Activated CD8-positive, alpha-beta memory T cell treated with anti-CD3 and anti-CD28 coated beads for 1 hour (primary cell): Measurements from ENCODE around the gene AKAP12.
"Not testable (repeated sequence)": the region's sequence is repeated elsewhere in the genome, so short reads cannot be mapped to it uniquely, and the experiment has no call there.

ENCODE experiments used
- DNase-seq, 2 donors: peaks; one replicate each; pipeline ENCODE4 v3.0.0-alpha.2; 2020; ENCODE audit warnings: low read depth in 1 of 2; ENCODE audit errors: extremely low read depth in 1 of 2

The AKAP12 gene

GRCh38 chr6:151340219-151340978 is 100.6 kb downstream of the AKAP12 start:
- no peak for DNase-seq

DNA sequence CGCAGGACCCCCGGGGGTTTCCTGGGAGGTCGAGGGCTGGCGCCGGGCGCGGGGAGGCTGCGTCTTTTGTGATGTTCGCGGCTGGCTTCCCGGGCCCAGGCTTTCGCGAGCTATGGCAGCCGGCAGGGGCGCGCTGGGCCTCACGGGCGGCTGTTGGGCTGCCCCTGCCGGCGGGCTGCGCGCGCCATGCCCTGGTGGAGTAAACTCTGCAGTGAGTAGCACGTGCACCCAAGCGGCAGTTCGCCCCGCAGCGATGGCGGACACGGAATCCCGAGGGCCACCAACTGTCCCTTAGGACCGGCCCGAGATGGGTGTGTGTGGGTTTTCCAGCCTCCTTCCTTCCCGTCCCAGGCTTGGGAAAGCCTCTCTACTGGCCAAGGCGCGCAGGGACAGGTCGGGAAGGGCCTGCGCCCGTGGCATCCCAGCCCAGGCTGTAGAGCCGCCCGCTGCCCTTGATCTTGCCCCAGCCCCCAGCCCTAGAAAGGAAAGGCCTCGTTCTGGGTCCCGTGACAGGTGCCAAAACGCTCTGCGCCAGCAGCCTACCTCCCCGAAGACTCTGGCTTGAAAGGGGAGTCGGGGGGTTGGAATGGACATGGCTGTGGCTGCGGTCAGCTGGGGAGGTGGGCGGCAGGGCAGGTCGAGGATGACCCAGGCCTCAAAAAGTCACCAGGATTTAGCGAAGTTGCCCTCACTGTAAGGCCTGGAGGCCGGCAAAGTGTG is 101.9 kb downstream of the AKAP12 start:
- DNase-seq, result no peak

DNA sequence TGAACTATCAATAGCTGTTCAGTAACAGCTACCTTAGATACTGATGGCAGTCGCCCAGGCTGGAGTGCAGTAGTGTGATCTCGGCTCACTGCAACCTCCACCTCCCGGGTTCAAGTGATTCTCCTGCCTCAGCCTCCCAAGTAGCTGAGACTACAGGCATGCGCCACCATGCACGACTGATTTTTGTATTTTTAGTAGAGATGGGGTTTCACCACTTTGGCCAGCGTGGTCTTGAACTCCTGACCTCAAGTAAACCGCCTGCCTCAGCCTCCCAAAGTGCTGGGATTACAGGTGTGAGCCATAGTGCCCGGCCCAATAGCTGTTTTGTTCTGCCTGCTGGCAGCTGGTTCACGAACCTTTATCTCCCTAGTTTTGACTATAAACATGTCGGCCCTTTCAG is 103.0 kb downstream of the AKAP12 start:
- DNase-seq, result not testable (repeated sequence)

- no peak for DNase-seq
Observed at GRCh38 chr6:151349651-151350270, 110.0 kb downstream of the AKAP12 start.

- no peak for DNase-seq
Observed at GRCh38 chr6:151350442-151351145, 110.8 kb downstream of the AKAP12 start.

- no peak for DNase-seq
Observed at GRCh38 chr6:151351146-151351700, 111.5 kb downstream of the AKAP12 start.

DNA sequence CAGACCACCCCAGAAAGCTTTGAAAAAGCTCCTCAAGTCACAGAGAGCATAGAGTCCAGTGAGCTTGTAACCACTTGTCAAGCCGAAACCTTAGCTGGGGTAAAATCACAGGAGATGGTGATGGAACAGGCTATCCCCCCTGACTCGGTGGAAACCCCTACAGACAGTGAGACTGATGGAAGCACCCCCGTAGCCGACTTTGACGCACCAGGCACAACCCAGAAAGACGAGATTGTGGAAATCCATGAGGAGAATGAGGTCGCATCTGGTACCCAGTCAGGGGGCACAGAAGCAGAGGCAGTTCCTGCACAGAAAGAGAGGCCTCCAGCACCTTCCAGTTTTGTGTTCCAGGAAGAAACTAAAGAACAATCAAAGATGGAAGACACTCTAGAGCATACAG is 112.0 kb downstream of the AKAP12 start:
- DNase-seq, result no peak

- DNase-seq, result no peak
Observed at GRCh38 chr6:151352410-151353396, 112.9 kb downstream of the AKAP12 start.

DNA sequence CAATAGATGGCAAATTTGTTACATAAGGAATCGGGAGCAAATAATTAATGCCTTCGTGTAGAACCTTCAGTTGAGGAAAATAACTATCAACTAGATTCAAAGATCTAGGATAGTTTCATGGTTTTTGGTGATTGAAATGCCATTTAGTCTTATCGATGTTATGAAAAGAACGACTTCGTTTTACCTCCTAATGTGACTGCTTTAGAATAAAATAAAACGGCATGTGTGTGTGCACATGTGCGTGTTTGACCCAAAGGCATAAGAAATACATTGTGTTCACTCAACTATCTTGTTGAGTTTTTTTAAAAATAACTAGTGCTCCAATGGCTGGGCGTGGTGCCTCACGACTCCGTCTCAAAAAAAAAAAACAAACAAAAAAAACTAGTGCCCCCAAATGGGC is 114.0 kb downstream of the AKAP12 start:
- DNase-seq, result no peak

GRCh38 chr6:151356983-151357382 is 117.2 kb downstream of the AKAP12 start:
- DNase-seq, result not testable (repeated sequence)

DNA sequence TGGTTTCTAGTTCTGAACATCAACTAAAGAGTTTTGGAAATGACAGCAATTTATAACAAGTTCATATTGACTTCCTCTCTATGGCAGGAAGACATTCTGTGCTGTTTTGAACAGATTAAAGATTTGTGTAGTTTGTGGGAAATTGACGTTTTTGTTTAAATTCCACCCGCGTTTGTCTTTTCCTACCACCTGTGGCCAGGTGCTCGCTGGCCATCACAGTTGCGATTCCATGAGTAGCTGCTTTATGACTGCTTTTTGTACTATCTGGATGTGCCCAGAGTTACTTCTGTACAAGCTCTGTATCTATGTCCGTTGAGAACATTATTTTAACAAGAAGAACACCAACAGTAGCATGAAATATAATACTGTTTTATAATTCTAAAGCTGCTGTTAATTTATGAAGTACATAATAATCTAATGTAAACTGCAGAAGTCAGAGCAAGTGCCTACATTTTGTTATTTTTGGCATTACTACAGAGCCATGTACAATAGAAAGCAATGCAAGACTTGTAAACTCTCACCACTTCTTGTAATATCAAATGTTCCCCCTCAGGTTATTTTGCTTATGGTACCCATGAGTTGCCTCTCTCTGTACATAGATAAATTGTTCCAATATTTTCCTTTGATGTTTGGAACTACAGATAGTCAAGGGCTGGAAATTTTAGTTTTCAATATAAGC is 118.1 kb downstream of the AKAP12 start:
- DNase-seq, result no peak

DNA sequence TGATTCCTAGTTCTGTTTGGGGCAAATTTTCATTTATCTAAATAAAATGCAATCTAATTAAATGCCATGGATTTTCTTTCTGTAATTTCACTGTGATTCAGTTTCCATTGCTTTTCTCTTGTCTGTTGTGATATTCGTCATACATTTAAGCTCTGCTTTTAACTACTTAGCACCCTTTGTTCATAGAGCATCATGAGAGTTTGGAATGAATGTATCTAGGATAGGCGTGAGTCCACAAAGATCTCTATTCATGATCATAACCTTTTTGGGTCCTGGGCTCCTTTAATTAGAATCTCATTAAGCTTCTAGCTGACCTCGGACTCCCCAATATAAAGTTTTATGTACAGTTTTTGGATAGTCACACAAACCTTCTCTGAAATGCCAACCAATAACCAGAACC is 118.7 kb downstream of the AKAP12 start:
- DNase-seq, result no peak

GRCh38 chr6:151359486-151359885 is 119.7 kb downstream of the AKAP12 start:
- no peak for DNase-seq

- no peak for DNase-seq
Observed at GRCh38 chr6:151365233-151365632, 125.5 kb downstream of the AKAP12 start.

DNA sequence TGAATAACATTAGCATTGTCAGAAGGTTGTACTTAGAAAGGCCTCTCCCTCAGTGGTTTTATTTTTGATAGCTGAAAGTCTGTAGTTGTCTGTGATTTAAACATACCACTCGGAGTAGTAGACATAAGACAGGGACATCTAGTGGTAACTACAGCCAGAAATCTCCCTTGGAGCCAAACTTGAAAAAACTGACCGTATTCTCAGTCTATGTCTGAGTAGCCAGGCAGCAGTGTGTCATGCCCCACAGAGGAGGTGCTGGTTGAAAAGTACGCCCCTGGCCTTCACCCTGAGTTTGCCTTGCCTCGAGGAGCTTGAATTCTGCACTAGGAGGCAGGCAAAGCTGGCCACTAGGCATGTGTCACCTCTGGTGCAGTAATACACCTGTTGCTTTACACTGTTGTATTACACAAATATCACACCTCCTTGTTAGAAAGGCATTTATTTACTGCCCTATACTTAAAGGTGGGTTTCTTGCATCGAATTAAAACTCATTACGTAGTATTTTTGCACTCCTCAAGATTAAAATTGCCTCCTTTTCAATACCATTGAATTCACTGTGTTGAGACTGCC is 130.8 kb downstream of the AKAP12 start:
- no peak for DNase-seq

DNA sequence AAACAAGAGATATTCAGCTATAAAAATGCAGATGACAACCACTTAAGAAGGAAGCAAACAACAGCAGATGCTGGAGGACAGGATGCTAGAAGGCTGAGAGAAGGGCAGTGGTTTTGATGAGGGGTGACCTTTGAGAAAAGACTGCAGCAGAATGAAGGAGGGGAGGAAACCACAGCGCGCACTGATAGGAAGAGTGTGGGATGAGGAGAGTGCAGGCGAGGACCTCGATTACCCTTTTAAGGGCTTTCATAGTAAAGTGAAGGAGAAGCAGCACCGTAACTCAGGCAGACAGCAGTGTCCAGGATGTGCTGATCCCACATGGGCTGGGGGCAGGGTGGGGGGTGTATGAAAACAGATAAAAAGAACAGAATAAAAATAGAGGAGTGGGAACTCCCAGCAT is 132.4 kb downstream of the AKAP12 start:
- DNase-seq, result no peak

- no peak for DNase-seq
Observed at GRCh38 chr6:151374036-151374683, 134.4 kb downstream of the AKAP12 start.

DNA sequence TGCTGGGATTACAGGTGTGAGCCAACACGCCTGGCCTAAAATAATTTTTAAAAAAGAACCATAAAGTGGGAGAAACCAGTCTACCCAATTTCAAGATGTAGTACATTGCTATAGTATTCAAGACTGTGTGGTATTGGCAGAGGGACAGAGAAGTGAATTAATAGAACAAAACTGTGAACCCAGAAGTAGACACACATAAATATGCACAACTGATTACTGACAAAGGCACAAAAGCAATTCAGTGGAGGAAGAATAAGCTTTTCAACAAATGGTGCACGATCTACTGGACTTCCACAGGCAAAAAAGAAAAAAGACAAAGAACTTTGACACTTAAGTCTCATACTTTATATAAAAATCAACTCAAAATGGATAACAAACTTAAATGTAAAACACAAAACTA is 136.1 kb downstream of the AKAP12 start:
- no peak for DNase-seq
